GM19351 (cell line): Measurements from ENCODE around the gene PLA2G2C.

Source experiments
- ATAC-seq: cut with Tn5 transposase; IDR thresholded peaks from one replicate; pipeline ENCODE4 v1.9.1; 2021; ENCODE audit warnings: mild to moderate bottlenecking, moderate library complexity; ENCODE audit not compliant: unreplicated experiment

The PLA2G2C gene

GRCh38 chr1:20184997-20185833 lies 1.1 kb downstream of the PLA2G2C start:
- no peak for ATAC-seq

DNA sequence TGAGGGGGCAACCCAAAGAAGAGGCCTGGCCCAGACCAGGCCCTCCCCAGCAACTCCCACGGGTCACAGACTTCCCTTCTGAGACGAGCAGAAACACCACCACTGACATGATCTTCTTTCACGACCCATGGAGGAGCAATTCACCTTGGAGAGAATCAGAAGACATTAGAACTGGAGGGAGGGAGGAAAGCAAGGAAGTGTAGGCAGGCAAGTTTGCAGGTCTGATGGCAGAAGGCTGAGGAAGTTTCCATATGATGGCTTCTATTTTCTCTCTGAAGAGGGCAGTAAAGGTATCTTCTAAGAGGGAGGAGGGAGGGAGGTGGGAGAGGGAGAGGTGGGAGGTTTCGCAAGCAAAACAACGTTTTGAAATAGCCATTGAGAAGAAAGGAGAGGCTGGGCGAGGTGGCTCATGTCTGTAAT lies 1.8 kb downstream of the PLA2G2C start:
- no peak for ATAC-seq

GRCh38 chr1:20183616-20184271 lies 2.6 kb downstream of the PLA2G2C start:
- no peak for ATAC-seq

- ATAC-seq: no peak
These were observed 3.3 kb downstream of the PLA2G2C start for GRCh38 chr1:20183035-20183434.

DNA sequence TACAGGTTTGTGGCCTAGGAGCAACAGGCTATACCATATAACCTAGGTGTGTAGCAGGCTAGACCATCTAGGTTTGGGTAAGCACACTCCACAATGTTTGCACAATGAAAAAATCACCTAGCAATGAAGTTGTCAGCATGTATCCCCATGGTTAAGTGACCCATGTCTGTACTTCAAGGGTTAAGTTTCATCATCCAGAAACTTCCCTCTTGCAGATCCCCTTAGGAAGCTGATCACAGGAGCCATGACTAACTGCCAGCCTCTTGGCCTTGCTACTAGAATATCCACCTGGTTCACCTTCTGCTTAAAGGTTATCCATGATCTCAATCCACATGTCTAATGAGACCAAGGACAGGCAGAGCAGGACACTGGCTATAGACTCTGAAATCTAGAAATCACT lies 3.9 kb downstream of the PLA2G2C start:
- no peak for ATAC-seq

DNA sequence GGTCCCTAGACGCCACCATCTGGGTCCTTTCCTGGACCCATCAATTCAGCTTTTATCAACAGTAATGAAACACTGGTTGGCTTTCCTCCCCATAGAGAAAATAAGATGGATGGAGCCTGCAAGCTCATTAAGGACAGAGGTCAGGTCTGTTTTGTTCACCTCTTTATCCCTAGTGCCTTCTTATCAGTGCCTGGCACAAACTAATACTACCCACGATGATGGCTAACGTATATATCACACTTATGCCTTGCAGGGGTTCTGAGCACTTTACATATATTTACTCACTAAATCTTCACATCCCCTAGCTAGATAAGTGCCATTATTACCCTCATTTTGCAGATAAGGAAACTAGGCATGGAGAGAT lies 5.5 kb downstream of the PLA2G2C start:
- ATAC-seq: no peak

DNA sequence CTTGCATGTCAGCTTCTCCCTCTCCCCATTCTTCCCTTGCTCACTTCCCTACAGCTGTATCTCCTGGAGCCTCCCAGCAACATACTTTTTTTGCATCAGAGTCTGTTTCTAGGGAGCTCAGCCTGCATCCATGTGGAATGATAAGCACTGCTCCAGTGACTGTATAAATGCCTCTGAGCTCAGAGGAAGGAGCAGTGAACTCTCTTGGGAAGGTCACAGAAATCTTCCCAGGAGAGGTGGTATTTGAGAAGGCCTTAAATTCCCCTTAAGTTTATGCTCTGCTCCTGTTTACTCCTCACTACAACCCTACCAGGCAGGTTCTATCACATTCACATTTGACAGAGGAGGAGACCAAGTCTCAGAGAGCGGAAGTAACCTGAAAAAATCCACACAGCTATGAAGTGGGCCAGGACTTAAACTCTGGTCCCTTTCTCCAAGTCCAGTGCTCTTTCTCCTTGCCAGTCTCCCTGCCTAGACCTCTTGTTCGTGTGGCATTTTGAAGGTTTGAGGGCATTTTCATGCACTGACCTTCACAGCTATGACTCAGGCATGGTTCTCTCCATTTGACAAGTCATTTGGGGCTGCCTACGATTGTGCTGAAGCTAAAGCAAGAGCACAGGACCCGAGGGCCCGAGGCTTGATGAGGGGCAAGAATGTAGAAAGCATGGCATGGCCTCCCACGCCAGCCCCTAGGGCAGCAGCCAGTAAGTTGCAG lies 6.0 kb downstream of the PLA2G2C start:
- ATAC-seq: no peak

DNA sequence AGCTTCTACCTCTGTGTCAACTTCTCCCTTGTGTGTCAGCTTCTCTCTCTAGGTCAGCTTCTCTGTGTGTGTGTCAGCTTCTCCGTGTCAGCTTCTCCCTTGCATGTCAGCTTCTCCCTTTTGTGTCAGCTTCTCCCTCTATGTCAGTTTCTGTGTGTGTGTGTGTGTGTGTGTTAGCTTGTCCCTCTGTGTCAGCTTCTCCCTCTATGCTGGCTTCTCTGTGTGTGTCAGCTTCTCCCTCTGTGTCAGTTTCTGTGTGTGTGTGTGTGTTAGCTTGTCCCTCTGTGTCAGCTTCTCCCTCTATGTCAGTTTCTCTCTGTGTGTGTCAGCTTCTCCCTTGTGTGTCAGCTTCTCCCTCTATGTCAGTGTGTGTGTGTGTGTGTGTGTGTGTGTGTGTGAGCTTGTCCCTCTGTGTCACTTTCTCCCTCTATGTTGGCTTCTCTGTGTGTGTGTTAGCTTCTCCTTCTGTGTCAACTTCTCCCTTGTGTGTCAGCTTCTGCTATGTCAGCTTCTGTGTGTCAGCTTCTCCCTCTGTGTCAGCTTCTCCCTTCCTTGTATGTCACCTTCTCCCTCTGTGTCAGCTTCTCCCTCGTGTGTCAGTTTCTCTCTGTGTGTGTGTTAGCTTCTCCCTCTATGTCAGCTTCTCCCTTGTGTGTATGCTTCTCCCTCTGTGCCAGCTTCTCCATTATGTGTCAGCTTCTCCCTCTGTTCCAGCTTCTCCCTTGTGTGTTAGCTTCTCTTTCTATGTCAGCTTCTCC lies 6.8 kb downstream of the PLA2G2C start:
- ATAC-seq: no peak

GRCh38 chr1:20178634-20179370 lies 7.5 kb downstream of the PLA2G2C start:
- no peak for ATAC-seq

GRCh38 chr1:20174937-20175666 lies 11.2 kb downstream of the PLA2G2C start:
- no peak for ATAC-seq

- no peak for ATAC-seq
These were observed 14.2 kb downstream of the PLA2G2C start for GRCh38 chr1:20172033-20172590.

- no peak for ATAC-seq
These were observed 16.4 kb downstream of the PLA2G2C start for GRCh38 chr1:20169932-20170331.

DNA sequence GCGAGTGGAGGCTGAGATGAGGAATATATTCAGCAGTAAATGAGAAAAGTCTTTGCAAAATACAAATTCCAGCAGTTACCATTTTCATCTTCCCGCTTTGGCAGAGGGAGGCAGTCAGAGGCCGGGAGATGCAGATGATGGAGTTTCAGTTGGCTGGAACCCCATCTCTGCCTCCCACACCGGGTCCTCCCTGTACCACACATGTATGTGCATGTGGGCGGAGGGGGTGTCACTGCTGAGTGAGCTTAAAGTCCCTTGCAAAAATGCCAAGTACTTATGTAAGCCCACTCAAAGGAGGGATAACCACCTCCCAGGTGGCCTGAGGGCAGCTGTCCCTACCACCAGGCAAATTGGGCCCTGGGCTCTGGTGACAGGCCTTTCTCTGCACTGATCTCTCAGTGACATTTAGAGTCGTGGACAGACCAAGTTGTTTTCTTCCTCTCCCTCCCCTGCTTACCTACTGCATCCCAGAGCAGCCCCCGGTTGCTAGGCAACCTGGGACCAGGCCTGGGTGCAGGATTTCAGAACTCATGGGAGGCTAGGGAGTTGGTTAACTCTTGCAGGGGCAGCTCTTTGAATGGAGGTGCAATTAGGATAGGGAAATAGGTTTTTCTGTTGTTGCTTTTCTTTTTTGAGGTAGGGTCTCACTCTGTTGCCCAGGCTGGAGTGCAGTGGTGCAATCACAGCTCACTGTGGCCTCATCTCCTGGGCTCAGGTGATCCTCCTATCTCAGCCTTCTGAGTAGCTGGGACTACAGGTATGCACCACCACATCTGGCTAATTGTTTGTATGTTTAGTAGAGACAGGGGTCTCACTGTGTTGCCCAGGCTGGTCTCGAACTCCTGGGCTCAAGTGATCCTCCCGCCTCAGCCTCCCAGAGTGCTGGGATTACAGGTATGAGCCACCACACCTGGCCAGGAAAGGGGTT lies 17.5 kb downstream of the PLA2G2C start:
- no peak for ATAC-seq

- no peak for ATAC-seq
These were observed 19.2 kb downstream of the PLA2G2C start for GRCh38 chr1:20167126-20167525.

DNA sequence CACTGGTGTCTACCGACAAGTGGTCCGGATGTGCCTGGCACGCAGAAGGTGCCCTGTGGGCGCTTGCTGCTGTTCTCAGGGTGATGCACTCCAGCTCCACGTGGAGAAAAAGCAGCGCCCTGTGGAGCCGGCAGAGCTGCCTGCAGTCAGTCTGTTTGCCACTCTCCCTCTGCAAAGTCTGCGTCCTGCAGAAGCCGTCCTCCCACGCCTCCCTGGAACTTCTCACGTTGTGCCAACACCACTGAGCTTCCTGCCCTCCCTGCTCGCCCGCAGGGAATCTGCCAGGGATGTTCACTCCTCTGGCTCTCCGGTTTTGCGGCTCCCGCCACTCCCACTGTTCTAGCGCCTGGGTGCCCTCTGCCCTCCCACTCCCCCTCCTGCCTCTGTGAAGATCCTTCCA lies 20.3 kb downstream of the PLA2G2C start:
- ATAC-seq: no peak

GRCh38 chr1:20165522-20165951 lies 20.8 kb downstream of the PLA2G2C start:
- no peak for ATAC-seq

GRCh38 chr1:20164694-20165202 lies 21.6 kb downstream of the PLA2G2C start:
- ATAC-seq: no peak

DNA sequence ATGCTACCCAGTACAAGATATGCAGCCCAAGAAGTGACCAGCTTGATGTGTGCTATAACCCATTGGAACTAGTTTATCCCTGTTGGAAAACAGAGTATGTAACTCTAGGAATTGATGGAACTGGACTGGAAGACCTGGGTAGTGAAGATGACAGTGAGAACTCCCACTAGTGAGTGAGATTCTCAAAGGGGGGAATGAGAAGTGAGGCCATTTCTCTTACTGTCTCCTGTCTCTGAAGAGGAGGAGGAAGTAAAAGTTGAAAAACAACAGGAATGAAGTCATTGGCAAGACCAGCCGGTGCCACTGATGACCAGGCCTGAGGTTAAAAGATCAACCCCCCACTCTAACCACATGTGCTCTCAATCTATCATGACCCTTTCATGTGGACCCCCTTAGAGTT lies 26.3 kb downstream of the PLA2G2C start:
- ATAC-seq: no peak
